NCI-H2171 treated with DMSO at 0.1 percent for 48 hours (cell line): ENCODE results near the gene DACH1.
"Not testable (repeated sequence)": the region's sequence is repeated elsewhere in the genome, so short reads cannot be mapped to it uniquely, and the experiment has no call there.

Experiments
- DNase-seq: peaks from one replicate; lab custom pipeline; 2025; lab: John Stamatoyannopoulos, UW

The DACH1 gene

GRCh38 chr13:71865874-71866334, 1.1 kb downstream of the DACH1 start:
- no peak for DNase-seq

GRCh38 chr13:71864986-71865873, 1.8 kb downstream of the DACH1 start:
- no peak for DNase-seq

GRCh38 chr13:71864094-71864985, 2.7 kb downstream of the DACH1 start:
- peak; percentile 87 for DNase-seq

GRCh38 chr13:71863254-71863865, 3.6 kb downstream of the DACH1 start:
- peak; percentile 67 for DNase-seq

- DNase-seq: peak; percentile 64
Observed at GRCh38 chr13:71862459-71862943, 4.5 kb downstream of the DACH1 start.

- DNase-seq: peak; percentile 57
Observed at GRCh38 chr13:71861769-71862458, 5.1 kb downstream of the DACH1 start.

- DNase-seq: peak; percentile 65
Observed at GRCh38 chr13:71860547-71861138, 6.4 kb downstream of the DACH1 start.

GRCh38 chr13:71858647-71859046, 8.4 kb downstream of the DACH1 start:
- DNase-seq: peak; percentile 56

GRCh38 chr13:71856548-71857043, 10.4 kb downstream of the DACH1 start:
- DNase-seq: no peak

GRCh38 chr13:71854401-71854800, 12.6 kb downstream of the DACH1 start:
- no peak for DNase-seq

GRCh38 chr13:71853725-71854124, 13.3 kb downstream of the DACH1 start:
- peak; percentile 92 for DNase-seq

- no peak for DNase-seq
Observed at GRCh38 chr13:71852736-71853135, 14.3 kb downstream of the DACH1 start.

GRCh38 chr13:71851498-71852409, 15.2 kb downstream of the DACH1 start:
- DNase-seq: no peak

- no peak for DNase-seq
Observed at GRCh38 chr13:71842003-71842402, 25.0 kb downstream of the DACH1 start.

- no peak for DNase-seq
Observed at GRCh38 chr13:71838842-71839241, 28.2 kb downstream of the DACH1 start.

GRCh38 chr13:71837582-71837981, 29.4 kb downstream of the DACH1 start:
- DNase-seq: not testable (repeated sequence)

- DNase-seq: no peak
Observed at GRCh38 chr13:71831716-71832115, 35.3 kb downstream of the DACH1 start.

GRCh38 chr13:71830736-71831135, 36.3 kb downstream of the DACH1 start:
- DNase-seq: no peak

- DNase-seq: no peak
Observed at GRCh38 chr13:71830323-71830722, 36.7 kb downstream of the DACH1 start.

GRCh38 chr13:71829547-71829946, 37.5 kb downstream of the DACH1 start:
- DNase-seq: no peak
